Subcutaneous adipose tissue (tissue), 4 donors: ENCODE data around the gene POMC. TPM values are rescaled to one million over a fixed set of nuclear protein-coding genes. Genes with fewer than 3 reads are reported as not detected.

Experiments used
- total RNA-seq, 4 donors: library from RNA; depleted of rRNA; stranded (reverse); fragments of >200 nt; gene quantifications; one replicate each; pipeline ENCODE4 v1.1.0, GENCODE V29; 2016
- TF ChIP-seq, protein P1 (sequence below): fragments of 450-650 bp; IDR thresholded peaks from one replicate; pipeline ENCODE4 v1.5.1; 2016; ENCODE audit warnings: low read depth, mild to moderate bottlenecking, control low read depth, antibody characterized with exemption, moderate library complexity

The POMC gene
- total RNA-seq, 4 donors from 2014 or later = 4.6 to 42.2 (median 8.1) TPM

DNA sequence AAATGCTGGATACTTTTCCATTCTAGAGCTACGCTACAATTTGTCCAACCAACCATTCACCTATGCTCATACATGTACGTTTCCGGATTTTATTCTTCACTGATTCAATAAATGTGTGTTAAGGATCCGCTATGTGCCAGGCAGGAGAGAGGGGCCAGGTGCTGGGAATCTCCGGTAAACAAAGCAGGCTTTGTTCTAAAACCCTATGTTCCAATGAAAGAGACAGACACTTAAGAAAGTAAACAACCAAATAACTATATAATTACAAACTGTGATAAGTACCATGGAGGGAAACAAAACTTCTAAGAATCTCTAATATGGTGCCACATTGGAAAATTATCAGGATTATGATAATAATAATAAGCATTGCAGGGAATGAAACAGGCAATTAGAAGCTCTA is 22.2 kb upstream of the POMC start:
- TF ChIP-seq, protein P1, sequence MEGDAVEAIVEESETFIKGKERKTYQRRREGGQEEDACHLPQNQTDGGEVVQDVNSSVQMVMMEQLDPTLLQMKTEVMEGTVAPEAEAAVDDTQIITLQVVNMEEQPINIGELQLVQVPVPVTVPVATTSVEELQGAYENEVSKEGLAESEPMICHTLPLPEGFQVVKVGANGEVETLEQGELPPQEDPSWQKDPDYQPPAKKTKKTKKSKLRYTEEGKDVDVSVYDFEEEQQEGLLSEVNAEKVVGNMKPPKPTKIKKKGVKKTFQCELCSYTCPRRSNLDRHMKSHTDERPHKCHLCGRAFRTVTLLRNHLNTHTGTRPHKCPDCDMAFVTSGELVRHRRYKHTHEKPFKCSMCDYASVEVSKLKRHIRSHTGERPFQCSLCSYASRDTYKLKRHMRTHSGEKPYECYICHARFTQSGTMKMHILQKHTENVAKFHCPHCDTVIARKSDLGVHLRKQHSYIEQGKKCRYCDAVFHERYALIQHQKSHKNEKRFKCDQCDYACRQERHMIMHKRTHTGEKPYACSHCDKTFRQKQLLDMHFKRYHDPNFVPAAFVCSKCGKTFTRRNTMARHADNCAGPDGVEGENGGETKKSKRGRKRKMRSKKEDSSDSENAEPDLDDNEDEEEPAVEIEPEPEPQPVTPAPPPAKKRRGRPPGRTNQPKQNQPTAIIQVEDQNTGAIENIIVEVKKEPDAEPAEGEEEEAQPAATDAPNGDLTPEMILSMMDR = no peak

DNA sequence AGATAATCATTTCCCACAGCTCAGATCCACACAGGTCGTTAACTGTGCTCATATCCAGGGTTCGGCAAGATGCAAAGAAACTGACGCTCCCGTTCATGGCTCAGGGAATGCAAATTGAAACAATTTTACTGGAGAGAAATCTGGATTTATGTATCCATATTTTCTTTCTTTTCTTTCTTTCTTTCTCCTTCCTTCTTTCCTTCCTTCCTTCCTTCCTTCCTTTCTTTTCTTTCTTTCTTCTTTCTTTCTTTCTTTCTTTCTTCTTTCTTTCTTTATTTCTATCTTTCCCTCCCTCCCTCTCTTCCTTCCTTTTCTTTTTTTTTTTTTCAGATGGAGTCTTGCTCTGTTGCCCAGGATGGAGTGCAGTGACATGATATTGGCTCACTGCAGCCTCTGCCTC is 20.0 kb upstream of the POMC start:
- TF ChIP-seq, protein P1 = no peak

DNA sequence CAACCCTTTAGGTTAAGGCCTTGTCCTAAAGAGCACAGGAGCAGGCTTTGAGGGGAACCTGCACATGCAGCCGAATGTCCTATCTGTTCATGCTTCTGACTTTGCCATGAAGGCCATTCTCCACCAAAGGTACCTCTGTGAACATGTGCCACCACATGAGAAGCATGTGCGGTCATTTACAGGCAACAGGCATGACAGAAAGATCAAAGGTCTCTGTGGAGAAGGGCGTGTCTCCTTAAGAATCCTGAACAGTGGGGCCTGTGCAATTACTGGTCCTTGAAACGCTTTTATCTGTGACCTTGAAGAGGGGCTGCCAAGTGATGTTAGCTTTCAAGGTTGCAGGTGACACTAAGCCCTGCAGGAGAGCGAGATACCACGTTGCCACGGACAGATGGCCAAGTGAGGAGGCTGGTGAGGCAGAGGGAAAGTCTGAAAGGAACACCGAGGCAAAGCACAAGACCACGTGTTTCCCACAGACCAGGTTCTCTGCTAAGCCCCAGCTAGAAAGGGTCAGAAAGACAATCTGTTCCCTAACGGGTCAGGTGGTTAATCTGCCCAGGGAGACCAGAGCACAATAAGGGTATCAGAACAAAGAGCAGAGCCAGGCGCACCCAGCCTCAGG is 19.5 kb upstream of the POMC start:
- TF ChIP-seq, protein P1 = no peak

DNA sequence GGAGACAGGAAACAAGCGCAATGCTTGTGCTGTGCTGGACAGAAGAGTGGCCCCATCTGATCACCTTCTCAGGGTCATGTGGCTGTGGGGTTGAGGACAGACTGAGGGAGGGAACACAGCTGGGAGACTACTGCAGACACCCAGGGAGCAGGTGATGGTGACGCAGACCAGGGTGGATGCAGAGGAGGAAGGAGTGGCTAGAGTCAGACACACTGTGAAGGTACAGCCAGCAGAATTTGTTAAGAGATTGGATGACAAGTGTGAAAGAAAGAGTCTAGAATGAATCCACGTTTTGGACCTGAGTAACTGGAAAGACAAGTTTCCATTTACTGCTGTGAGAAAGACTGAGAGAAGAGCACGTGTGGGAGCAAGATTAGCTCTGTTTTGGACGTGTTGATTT is 15.9 kb upstream of the POMC start:
- TF ChIP-seq, protein P1 = no peak

DNA sequence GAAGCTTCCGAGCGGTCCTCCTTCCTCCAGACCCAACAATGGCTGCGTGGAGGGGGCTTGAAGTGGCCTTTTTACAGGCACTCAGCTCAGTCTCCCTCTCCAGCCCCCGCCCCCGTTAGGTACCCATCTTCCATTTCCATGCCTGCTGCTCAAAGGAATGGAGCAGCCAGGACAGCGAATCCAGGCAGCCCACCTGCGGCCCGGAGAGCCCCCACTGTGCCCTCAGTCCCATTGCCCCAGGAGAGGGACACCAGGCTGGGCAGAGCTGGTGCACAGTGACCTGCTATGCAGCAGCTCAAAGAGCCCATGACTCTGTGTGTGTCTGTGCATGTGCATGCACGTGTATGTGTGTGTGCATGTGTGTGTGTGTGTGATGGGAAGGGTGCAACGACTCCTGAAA is 10.6 kb upstream of the POMC start:
- TF ChIP-seq, protein P1 = no peak

DNA sequence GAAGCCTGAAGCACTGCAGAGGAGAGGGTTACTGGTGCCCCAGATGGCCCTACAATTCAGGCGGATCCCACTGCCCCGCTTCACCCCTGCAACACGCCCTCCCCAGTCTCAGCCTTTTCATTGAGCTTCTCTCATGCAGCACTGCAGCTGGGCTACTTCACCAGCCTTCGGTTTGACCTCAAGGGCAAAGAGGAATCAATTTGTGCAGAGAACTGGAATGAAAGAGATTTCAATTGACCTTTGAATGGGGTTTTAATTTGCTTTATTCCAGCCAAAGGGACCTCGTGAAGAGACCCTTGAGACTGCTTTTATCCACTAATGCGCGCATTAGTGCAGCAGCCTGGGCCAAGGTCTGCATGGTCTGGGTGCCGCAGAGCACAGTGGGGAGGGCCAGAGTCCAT is 8.8 kb upstream of the POMC start:
- TF ChIP-seq, protein P1 = no peak

DNA sequence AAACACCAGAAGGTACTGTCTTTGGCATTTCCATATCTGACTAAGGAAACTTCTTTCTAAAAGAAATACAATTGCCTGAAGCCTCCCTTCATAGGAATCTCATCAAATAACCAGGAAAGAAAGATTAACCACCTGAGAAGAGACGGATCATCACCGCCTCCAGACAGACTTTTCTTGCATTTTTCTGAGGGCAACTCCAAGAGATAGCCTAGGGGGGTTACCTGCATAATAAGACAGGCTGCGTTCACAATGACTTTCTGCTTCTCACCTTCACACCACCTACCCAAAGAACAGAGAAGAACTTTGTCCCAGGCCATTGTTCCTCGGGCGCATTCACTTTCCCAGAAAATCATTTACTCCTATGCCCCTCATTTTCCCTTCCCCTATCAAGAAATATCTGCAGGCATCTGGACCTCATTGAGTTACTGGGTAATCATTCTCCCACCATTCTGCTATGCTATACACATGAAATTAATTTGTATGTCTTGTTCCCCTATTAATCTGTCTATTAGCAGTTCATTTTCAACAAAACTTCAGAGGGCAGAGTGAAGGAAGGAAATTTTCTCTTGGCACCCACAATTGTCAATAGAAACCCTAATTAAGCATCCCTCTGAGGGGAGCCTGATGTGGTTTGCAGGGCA is 8.3 kb upstream of the POMC start:
- TF ChIP-seq, protein P1 = no peak
